VCaP (cell line): ENCODE data around the gene KLHDC4.

Experiments used
- H3K27ac ChIP-seq: fragments of 450-650 bp; 2 replicates; pipeline ENCODE4 v1.5.1; 2017
- TF ChIP-seq, protein P1 (sequence below): fragments of 450-650 bp; conservative IDR thresholded peaks from 2 replicates; pipeline ENCODE4 v1.5.1; 2017; ENCODE audit warnings: mild to moderate bottlenecking, moderate library complexity

Gene KLHDC4

DNA sequence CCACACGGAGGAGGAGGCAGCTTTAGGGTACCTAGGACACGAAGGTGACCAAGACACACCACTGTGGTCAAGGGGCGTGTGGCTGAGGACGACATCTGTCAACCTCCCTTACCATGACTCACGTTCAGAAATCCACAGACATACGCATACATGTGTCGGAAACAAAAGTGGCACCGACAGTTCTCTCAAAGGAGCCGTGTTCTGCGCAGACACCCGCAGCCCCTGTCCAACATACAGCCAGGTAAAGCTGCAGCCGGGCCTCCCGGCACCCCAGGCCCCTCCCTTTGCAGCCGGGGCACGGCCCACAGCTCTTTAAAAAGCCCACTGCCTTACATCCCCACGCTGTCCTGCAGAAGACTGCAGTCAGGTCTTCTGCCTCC lies 40.5 kb upstream of the KLHDC4 start:
- TF ChIP-seq, protein P1, sequence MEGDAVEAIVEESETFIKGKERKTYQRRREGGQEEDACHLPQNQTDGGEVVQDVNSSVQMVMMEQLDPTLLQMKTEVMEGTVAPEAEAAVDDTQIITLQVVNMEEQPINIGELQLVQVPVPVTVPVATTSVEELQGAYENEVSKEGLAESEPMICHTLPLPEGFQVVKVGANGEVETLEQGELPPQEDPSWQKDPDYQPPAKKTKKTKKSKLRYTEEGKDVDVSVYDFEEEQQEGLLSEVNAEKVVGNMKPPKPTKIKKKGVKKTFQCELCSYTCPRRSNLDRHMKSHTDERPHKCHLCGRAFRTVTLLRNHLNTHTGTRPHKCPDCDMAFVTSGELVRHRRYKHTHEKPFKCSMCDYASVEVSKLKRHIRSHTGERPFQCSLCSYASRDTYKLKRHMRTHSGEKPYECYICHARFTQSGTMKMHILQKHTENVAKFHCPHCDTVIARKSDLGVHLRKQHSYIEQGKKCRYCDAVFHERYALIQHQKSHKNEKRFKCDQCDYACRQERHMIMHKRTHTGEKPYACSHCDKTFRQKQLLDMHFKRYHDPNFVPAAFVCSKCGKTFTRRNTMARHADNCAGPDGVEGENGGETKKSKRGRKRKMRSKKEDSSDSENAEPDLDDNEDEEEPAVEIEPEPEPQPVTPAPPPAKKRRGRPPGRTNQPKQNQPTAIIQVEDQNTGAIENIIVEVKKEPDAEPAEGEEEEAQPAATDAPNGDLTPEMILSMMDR: no peak
- no peak overlapping the region for H3K27ac ChIP-seq

DNA sequence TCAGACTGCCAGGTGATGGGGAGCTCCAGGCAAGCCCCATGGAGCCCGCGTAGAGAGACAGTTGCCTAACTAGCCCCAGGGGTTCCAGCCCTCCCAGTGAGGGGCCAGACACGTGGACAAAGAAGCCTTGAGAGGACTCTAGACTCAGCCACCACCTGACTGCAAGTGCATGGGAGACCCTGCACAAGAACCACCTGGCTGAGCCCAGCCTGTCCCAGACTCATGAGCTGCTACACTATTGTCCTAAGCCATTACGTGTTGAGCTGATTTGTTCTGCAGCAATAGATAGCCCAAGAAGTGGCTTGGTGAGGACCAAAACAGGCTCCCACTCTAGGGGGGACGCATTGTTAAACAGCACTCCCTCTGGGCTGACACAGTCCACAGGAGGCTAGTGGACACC lies 37.6 kb upstream of the KLHDC4 start:
- H3K27ac ChIP-seq: no peak overlapping the region
- TF ChIP-seq, protein P1: no peak

DNA sequence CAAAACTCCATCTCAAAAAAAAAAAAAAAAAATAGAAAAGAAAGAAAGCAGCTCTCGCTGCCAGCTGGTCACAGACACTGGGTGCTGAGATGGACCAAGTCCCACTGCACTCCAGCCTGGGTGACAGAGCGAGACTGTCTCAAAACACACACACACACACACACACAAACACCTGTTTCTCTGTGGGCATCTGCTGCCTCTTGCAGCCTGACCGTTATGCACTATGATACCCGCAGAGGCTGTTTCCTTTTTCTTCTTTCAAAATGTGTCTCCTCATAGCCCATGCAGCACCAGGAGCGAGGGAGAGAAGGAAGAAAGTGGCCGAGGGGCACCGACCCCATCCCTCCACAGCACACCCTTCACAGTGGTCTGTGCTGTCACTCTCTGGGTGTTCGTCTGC lies 36.9 kb upstream of the KLHDC4 start:
- H3K27ac ChIP-seq: no peak overlapping the region
- TF ChIP-seq, protein P1: no peak

DNA sequence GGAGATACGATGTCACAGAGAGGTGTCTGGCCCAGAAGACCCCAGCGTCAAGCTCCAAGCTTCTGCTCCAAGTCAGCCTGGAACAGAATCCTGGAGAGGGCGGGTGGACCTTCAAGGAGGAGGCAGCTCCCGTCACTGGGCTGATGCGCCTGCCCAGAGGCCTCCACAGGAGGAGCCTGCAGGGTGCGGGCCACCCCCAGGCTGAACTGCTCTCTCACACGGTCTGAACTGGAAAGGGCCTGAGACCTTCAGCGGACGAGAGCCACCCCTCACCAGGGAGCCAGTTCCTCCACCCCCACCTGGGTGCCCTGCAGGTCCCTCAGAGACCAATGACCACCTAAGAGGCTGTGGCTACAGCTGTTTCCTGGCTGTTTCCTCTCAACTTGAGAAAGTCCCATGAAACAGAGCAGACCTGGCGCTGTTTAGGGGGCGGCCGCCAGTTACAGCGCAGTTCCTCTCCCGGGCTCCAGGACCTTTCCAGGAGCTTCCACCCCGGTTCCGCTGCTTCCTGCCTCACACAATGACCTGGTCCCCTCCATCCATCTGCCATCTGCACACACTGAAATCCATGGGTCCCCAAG lies 36.0 kb upstream of the KLHDC4 start:
- no peak overlapping the region for H3K27ac ChIP-seq
- TF ChIP-seq, protein P1: no peak

DNA sequence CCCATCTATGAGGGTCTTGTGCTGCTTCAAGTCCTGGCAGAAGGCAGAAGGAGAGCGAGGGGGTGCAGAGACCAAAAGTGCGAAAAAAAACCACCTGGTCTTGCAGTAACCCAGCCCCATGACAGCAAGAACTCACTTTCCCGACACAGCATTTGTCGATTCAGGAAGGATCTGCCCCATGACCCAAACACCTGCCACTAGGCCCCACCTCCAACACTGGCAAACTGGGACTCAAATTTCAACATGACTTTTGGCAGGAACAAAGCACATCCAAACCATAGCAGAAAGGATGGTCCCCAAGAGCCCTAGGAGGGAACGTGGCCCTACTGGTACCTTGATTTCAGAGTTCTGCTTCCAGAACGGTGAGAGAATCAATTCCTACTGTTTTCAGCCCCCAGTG lies 34.7 kb upstream of the KLHDC4 start:
- H3K27ac ChIP-seq: no peak overlapping the region
- TF ChIP-seq, protein P1: no peak

DNA sequence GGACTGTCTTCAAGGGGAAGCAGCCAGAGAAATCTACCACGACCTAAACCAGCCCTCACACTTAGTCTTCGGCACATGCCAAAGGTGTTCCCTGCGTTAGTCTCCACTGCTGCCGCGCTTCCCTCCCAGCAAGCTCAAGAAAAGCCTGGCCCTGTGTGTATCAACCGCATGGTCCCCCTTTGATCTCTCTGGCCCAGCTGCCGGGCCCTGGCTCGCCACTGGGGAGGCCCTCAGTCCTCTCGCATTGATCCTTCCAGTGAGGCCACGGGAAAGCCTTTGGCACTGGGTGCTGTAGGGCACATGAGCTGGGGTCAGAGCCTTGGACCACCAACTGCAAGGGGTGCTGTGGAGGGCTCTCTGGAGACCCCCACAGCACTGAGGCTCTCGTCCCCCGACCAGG lies 29.6 kb upstream of the KLHDC4 start:
- no peak overlapping the region for H3K27ac ChIP-seq
- TF ChIP-seq, protein P1: no peak

DNA sequence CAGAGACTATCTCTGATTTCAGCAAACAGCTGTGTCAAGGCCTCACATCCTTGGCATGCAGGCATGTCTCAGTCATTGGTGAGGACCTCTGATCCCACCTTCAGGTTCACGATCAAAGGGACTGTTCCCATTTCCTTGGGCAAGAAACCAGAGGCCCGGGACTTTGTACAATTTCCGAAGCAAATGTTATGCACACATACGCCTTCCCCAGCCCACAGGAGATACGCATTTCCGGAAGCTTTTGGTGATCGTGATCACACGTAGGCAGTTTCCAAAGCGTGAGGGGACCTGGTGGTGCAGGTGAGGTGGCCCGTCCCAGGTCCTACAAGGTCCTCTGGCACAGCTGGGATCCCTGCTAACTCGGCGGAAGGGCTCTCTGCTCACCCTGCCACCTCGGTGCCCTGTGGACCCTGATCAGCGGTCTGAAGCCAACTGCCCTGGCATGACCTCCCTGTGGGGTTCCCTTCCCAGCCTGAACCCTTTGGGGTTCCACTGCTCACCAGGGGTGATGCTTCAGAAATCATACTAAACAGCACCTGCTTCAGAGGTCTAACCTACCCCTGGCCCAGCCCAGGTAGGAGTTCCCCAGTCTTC lies 28.8 kb upstream of the KLHDC4 start:
- no peak overlapping the region for H3K27ac ChIP-seq
- TF ChIP-seq, protein P1: no peak
